Measurements from ENCODE around the gene CCDC181.
"Not testable (repeated sequence)": the region's sequence is repeated elsewhere in the genome, so short reads cannot be mapped to it uniquely, and the experiment has no call there.

Gene CCDC181

GRCh38 chr1:169427081-169427641 lies at the start of gene CCDC181:
CCDC181 (minus strand) TSS chr1:169427474; CDS start chr1:169424927, 2,547 bp downstream.
- DNase-seq: peak; percentile 60 to 63

DNA sequence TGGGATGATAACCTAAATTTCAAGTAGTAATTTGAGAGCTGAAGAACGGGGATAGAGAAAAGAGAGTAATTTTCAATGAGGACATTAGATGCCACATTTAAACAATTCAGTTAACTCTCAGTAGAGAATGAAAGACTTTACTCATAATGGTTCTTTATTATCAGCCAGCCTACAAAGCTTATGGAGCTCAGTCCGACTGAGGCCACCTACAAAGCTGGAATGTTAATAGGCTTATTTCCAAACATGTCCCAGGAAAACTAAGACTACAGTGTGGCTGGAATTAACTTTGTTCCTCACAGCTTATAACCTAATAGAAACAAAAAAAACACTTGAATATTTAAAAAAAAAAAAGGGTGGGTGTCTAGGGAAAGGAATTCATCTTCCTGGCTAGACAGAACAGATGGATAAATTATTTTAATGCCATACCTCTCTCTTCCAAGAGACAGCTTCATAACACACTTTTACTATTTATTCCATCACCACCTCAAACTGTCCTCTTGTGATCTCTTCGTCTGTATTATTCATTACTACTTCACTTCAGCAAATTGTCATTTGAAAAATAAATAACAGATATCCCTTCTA lies 48.6 kb upstream of the CCDC181 start:
- no peak for DNase-seq

DNA sequence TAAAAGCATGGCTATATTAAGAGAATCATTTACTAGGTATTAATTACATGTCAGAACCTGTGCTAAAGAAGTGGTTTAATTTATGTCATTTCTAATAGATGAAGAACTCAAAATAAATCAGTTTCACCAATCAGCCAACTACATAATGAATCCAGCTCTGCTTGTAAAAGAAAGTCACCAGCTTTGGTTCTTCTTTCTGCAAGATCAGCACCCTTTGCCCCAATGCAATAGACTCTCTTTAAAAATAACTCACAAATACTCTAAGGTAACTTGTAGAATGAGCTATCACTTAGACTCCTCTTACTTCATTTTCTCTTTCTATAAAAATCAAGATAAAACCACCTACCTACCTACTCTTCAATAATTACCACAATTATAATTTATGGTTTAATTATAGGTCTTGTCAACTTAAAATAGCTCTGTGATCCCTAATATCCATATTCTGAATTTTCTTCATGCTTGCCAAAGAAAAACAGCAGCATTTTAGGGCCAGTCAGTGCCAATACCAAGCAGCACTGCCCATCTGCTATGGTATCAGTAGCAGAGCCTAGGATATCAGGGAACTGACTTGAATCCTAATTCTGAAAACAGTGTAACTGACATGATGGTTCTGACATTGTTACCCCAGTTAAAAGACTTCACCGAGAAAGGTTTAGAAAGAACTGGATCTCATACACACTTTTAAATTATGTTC lies 47.2 kb upstream of the CCDC181 start:
- DNase-seq: no peak

- no peak for DNase-seq
Observed at GRCh38 chr1:169473347-169473746, 46.1 kb upstream of the CCDC181 start.

DNA sequence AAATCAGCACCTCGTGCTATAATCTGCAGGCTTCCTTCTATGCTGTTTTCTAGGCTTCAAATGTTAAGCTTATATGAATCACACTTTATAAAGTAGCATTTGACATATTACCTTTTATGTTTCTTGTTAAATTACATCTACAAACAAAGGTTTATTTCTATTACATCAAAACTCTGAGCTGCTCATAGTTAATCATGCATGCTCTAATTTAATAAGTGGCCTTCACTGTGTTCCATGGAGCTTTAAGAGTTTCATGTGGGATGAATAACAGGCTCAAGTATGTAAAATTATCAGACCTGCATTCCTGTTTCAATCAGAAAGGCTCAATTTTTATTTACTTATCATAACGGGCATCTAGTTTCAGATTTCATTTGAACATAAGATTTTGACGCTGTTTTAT lies 45.5 kb upstream of the CCDC181 start:
- DNase-seq: no peak

DNA sequence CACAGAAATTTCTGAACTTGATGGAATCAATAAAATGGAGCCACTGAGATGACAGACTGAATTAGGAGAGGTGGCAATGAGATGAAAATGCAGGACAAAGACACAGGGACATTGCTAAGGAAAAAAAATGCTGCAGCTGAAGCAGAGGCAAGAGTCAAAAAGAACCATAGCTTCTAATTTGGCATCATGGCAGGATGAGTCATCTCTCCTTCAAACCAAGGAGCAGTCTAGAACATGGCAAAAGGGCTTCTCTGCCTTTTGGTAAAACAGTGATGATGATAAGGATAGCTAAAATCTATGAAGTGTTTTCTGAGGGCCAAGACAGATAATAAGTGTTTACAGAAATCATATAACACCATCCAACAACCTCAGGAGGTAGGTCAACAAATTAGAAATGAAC lies 41.7 kb upstream of the CCDC181 start:
- DNase-seq: no peak

- DNase-seq: no peak
Observed at GRCh38 chr1:169466259-169467230, 39.3 kb upstream of the CCDC181 start.

- no peak for DNase-seq
Observed at GRCh38 chr1:169465281-169465680, 38.0 kb upstream of the CCDC181 start.

DNA sequence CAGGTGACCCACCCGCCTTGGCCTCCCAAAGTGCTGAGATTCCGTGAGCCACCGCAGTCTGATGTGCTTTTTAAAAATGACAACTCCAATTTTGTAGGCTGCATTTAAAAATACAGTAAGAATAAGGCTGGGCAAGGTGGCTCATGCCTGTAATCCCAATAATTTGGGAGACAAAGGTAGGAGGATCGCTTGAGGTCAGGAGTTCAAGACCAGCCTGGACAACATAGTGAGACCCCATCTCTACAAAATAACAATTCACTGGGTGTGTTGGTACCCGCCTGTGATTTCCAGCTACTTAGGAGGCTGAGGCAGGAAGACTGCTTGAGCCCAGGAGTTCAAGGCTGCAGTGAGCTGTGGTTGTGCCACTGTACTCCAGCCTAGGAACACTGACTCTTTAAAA lies 35.1 kb upstream of the CCDC181 start:
- DNase-seq: no peak

- DNase-seq: no peak
Observed at GRCh38 chr1:169461390-169462000, 34.2 kb upstream of the CCDC181 start.

DNA sequence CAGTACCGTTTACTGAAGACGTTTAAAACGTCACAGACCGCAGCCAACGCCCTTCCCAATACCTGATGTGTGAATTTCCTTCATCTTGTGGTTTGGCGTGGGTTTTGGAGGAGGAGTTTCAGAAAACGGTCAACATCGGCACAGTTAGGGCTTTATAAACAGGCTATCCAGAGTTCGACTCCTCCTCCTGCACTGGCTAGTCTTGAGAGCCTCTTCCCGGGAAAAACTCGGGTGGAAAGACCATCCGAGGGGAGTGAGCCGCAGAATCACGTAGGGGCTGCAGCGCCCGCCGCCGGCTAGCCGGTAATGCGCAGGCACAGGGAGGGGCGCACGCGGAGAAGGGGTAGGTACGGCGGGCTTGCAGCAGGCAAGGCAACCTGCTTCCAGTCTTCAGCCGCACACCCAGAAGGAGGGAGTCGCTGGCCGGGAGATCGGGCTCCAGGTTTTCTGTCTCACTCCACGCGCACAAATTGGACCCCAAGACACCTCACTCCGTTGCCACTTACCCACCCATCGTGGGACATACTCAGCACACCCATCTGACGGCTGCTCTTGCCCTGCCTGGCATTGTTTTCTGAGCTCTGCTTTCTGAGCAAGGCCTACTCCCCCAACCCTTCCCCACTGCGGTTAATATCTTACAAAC lies 33.0 kb upstream of the CCDC181 start:
- no peak for DNase-seq

- DNase-seq: no peak
Observed at GRCh38 chr1:169457443-169457842, 30.2 kb upstream of the CCDC181 start.

GRCh38 chr1:169456029-169456428 lies 28.8 kb upstream of the CCDC181 start:
- no peak for DNase-seq

GRCh38 chr1:169452921-169453320 lies 25.6 kb upstream of the CCDC181 start:
- no peak for DNase-seq

DNA sequence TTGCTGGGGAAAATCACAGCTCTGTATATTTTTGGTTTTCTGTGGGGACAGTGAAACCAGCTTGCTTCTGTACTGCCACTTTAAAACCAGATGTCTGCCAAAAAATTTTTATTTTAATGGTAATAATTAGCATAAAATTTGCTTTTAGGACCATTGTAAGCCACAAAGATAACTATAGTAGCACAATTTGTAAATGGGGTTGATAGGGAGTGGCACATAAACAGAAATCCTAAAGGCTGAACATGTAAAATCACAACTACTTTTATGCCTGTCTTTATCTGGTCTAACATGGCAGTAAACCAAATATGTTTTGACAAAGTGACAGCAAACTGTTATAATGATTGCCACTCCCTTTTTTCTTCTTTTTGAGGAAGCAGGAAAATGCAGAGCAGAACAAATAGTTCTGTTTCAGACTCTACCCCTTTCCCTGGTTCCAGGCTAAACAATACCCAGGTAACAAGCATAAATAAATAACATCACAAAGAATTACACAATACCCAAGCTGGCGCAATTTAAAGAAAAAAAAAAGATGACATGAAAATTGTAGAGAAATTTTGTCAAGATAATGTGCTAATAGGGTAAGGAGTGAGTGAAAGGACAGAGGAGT lies 24.0 kb upstream of the CCDC181 start:
- no peak for DNase-seq

GRCh38 chr1:169443923-169444322 lies 16.6 kb upstream of the CCDC181 start:
- DNase-seq: no peak

DNA sequence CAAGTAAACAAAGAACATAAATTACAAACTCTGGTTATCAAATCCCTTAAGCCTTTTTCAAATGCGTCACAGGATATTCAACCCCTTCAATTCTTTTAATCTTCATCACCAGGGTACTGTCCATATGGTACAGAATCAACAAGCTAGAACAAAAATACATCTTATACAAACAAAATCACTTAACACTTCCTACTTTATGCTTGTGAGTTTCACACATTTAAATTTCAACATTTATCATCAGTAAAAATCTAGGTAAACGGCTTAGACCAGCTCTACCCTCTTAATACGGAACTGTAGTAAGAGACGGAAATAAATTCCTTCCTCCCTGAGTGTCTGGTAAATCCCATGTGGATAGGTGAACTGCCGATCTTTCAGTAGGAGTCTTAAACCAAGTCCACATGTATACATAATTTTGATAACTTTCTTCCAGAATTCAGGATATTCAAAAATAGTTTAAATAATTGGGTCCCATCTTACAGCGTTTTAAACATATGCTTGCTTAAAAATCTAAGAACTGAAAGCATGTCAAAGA lies 1.0 kb downstream of the CCDC181 start:
- no peak for DNase-seq

- DNase-seq: no peak
Observed at GRCh38 chr1:169421309-169421708, 6.0 kb downstream of the CCDC181 start.

DNA sequence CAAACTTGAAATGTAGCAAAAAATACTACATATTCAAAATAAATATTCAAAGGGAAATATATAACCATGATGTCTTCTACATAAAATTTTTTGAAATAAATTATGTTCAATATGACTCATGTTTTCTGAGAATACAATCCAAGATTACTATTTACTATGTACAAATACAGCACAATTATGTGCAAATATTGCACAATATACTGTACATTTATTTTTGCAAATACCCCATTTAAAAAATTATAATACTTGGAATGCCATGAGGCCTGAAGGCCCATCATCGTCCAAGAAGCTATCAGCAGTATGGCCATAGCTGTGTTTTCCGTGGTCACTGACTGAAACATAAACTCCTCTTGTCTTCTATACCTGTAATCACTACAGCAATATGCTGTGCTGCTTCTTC lies 12.3 kb downstream of the CCDC181 start:
- DNase-seq: no peak

GRCh38 chr1:169408340-169408739 lies 18.9 kb downstream of the CCDC181 start:
- DNase-seq: not testable (repeated sequence)

DNA sequence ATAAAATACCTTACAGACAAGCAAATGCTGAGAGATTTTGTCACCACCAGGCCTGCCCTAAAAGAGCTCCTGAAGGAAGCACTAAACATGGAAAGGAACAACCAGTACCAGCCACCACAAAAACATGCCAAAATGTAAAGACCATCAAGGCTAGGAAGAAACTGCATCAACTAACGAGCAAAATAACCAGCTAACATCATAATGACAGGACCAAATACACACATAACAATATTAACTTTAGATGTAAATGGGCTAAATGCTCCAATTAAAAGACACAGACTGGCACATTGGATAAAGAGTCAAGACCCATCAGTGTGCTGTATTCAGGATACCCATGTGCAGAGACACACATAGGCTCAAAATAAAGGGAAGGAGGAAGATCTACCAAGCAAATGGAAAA lies 24.7 kb downstream of the CCDC181 start:
- not testable (repeated sequence) for DNase-seq

GRCh38 chr1:169395955-169396354 lies 31.3 kb downstream of the CCDC181 start:
- DNase-seq: no peak
